WI38 (cell line): Measurements from ENCODE around the gene TNIP2.

Experiments
- H3K4me3 ChIP-seq: 2 replicates; pipeline ENCODE4 v1.5.1; 2011; ENCODE audit warnings: low read depth, mild to moderate bottlenecking, control low read depth, low read length
- CTCF ChIP-seq: IDR thresholded peaks from 2 replicates; pipeline ENCODE4 v1.5.1; 2012; ENCODE audit warnings: low read depth, mild to moderate bottlenecking, control low read depth, low read length

The TNIP2 gene

GRCh38 chr4:2791518-2792395 lies 35.6 kb upstream of the TNIP2 start:
- H3K4me3 ChIP-seq = no peak overlapping the region
- TF ChIP-seq CTCF = no peak

- H3K4me3 ChIP-seq = no peak overlapping the region
- TF ChIP-seq CTCF = no peak
Observed at GRCh38 chr4:2790583-2791517, 34.7 kb upstream of the TNIP2 start.

- H3K4me3 ChIP-seq = no peak overlapping the region
- no peak for TF ChIP-seq CTCF
Observed at GRCh38 chr4:2789793-2790582, 33.9 kb upstream of the TNIP2 start.

GRCh38 chr4:2789351-2789750 lies 33.2 kb upstream of the TNIP2 start:
- no peak for TF ChIP-seq CTCF

GRCh38 chr4:2788532-2789103 lies 32.5 kb upstream of the TNIP2 start:
- no peak for TF ChIP-seq CTCF
- H3K4me3 ChIP-seq = no peak overlapping the region

More at GRCh38 chr4:2789351-2789750, 33.2 kb upstream of the TNIP2 start:
- H3K4me3 ChIP-seq = no peak overlapping the region

GRCh38 chr4:2788101-2788500 lies 32.0 kb upstream of the TNIP2 start:
- no peak overlapping the region for H3K4me3 ChIP-seq
- TF ChIP-seq CTCF = no peak
